HCT116 (cell line): ENCODE data around the gene CRIM1. TPM values are rescaled to one million over a fixed set of nuclear protein-coding genes. Genes with fewer than 3 reads are reported as not detected.

ENCODE experiments used
- ATAC-seq: fragments of 200-7000 bp; cut with Tn5 transposase; 2 replicates; pipeline ENCODE4 v1.9.1; 2020; ENCODE audit warnings: mild to moderate bottlenecking, moderate library complexity
- BruUV-seq: library from RNA; stranded (reverse); fragments of 400-500 nt; replicated peaks from 2 replicates; lab custom pipeline; 2021; lab: Mats Ljungman, UMichigan
- CTCF ChIA-PET: fragments of 300-600 bp; sonication (Branson Sonifier 250); formaldehyde crosslinking; loops from one replicate; lab custom pipeline; 2021; ENCODE audit warnings: antibody characterized with exemption; lab: Charles Lee
- POLR2A ChIA-PET: fragments of 300-600, 350-600 bp; sonication (Branson Sonifier 250); formaldehyde crosslinking; loops from one replicate; lab custom pipeline; 2021; ENCODE audit warnings: antibody characterized with exemption; lab: Charles Lee
- RAD21 ChIA-PET, 2 experiments: fragments of 300-600 bp; sonication (Branson Sonifier 250); formaldehyde crosslinking; loops; one replicate each; lab custom pipeline; 2023; ENCODE audit warnings: low total read pairs in 2 of 2; ENCODE audit not compliant: uncharacterized antibody in 2 of 2, unreplicated experiment in 2 of 2, low non-redundant PET in 1 of 2; lab: Charles Lee
- DNase-seq: peaks from one replicate; pipeline ENCODE4 v3.0.0-alpha.2; 2010; ENCODE audit warnings: low read depth, low spot score
- H2AFZ ChIP-seq: fragments of 200-600 bp; shearing (Covaris generic), sonication (generic); 2 replicates; pipeline ENCODE4 v1.6.1; 2017; ENCODE audit warnings: low read depth, mixed run types, mixed read lengths, antibody characterized with exemption, low read length; ENCODE audit not compliant: poor library complexity, severe bottlenecking
- H3K27ac ChIP-seq: 2 replicates; pipeline ENCODE4 v1.5.1; 2012; ENCODE audit warnings: low read depth, low read length
- H3K27me3 ChIP-seq: fragments of 200-600 bp; sonication (generic); 2 replicates; pipeline ENCODE4 v1.6.1; 2016; ENCODE audit warnings: mixed run types, low read length, mixed read lengths; ENCODE audit not compliant: insufficient read depth
- H3K36me3 ChIP-seq, 2 experiments: fragments of 200-500 bp in 1 of 2; fragments of 200-600 bp in 1 of 2; sonication (Bioruptor generic) in 1 of 2; sonication (generic) in 1 of 2; 2 replicates each; pipeline versions ENCODE4 v1.5.1 to v1.6.1; 2014 to 2016; ENCODE audit warnings: low read length in 2 of 2, inconsistent platforms in 1 of 2, mixed read lengths in 1 of 2, mixed run types in 1 of 2; ENCODE audit not compliant: insufficient read depth in 2 of 2, control insufficient read depth in 1 of 2
- H3K4me1 ChIP-seq, 2 experiments: fragments of 200-600 bp in 1 of 2; sonication (generic) in 1 of 2; 2 replicates each; pipeline versions ENCODE4 v1.5.1 to v1.6.1; 2012 to 2017; ENCODE audit warnings: low read length in 2 of 2, inconsistent platforms in 1 of 2, mild to moderate bottlenecking in 1 of 2, mixed read lengths in 1 of 2, mixed run types in 1 of 2, moderate library complexity in 1 of 2; ENCODE audit not compliant: insufficient read depth in 2 of 2, control insufficient read depth in 1 of 2
- H3K4me2 ChIP-seq: fragments of 200-600 bp; sonication (generic); 2 replicates; pipeline ENCODE4 v1.6.1; 2017; ENCODE audit warnings: mixed run types, low read length, mixed read lengths
- H3K4me3 ChIP-seq, 2 experiments: fragments of 200-600 bp in 1 of 2; sonication (generic) in 1 of 2; replicated peaks in 1 of 2; 2 replicates each; pipeline ENCODE4 v1.5.1; 2011 to 2016; ENCODE audit warnings: low read length in 2 of 2, control low read depth in 1 of 2, low read depth in 1 of 2, mild to moderate bottlenecking in 1 of 2, mixed read lengths in 1 of 2, mixed run types in 1 of 2
- H3K79me2 ChIP-seq: fragments of 200-600 bp; sonication (generic); 2 replicates; pipeline ENCODE4 v1.6.1; 2017; ENCODE audit warnings: mild to moderate bottlenecking, mixed run types, low read length, moderate library complexity, mixed read lengths; ENCODE audit not compliant: insufficient read depth
- H3K9ac ChIP-seq: fragments of 200-600 bp; sonication (generic); 2 replicates; pipeline ENCODE4 v1.6.1; 2016; ENCODE audit warnings: low read length, mixed read lengths
- H3K9me2 ChIP-seq: fragments of 200-600 bp; sonication (generic), shearing (Covaris generic); 2 replicates; pipeline ENCODE4 v1.6.1; 2017; ENCODE audit warnings: mixed run types, mild to moderate bottlenecking, moderate library complexity; ENCODE audit not compliant: insufficient read depth
- H3K9me3 ChIP-seq, 2 experiments: fragments of 200-500 bp in 1 of 2; fragments of 200-600 bp in 1 of 2; sonication (Bioruptor generic) in 1 of 2; sonication (generic) in 1 of 2; 2 replicates each; pipeline ENCODE4 v1.6.1; 2014 to 2017; ENCODE audit warnings: low read length in 2 of 2, mixed read lengths in 2 of 2, inconsistent platforms in 1 of 2, low read depth in 1 of 2, mild to moderate bottlenecking in 1 of 2, mixed run types in 1 of 2, moderate library complexity in 1 of 2; ENCODE audit not compliant: control insufficient read depth in 1 of 2, insufficient read depth in 1 of 2
- H4K20me1 ChIP-seq: fragments of 200-600 bp; sonication (generic), shearing (Covaris generic); 2 replicates; pipeline ENCODE4 v1.6.1; 2017; ENCODE audit warnings: mixed run types, mild to moderate bottlenecking, moderate library complexity; ENCODE audit not compliant: insufficient read depth
- POLR2A ChIP-seq: IDR thresholded peaks from 2 replicates; pipeline ENCODE4 v1.7.0; 2011; ENCODE audit warnings: borderline replicate concordance; ENCODE audit not compliant: insufficient read depth, insufficient read length; ENCODE audit errors: extremely low read depth
- intact Hi-C: fragments of 100-400 bp; cut with micrococcal nuclease; formaldehyde crosslinking; loops from 2 replicates; pipeline ENCODE4 v1.10.0; 2022
- total RNA-seq: library from RNA; stranded (reverse); gene quantifications from one replicate; pipeline ENCODE4 v1.2.1, GENCODE V29; 2021; ENCODE audit not compliant: unreplicated experiment
- TF ChIP-seq, protein P1 (sequence below), 3 experiments: fragments of 200-600 bp in 1 of 3; sonication (generic) in 1 of 3; IDR thresholded peaks in 2 of 3; conservative IDR thresholded peaks in 1 of 3; 2 replicates each; pipeline ENCODE4 v1.5.1; 2012 to 2017; ENCODE audit warnings: low read depth in 2 of 3, low read length in 2 of 3, antibody characterized with exemption in 1 of 3, borderline replicate concordance in 1 of 3, control low read depth in 1 of 3, mild to moderate bottlenecking in 1 of 3, mixed read lengths in 1 of 3, mixed run types in 1 of 3, moderate library complexity in 1 of 3; ENCODE audit not compliant: insufficient read depth in 1 of 3

CRIM1 gene
- total RNA-seq, 1 experiment from 2014 or later = 27.2 TPM

DNA sequence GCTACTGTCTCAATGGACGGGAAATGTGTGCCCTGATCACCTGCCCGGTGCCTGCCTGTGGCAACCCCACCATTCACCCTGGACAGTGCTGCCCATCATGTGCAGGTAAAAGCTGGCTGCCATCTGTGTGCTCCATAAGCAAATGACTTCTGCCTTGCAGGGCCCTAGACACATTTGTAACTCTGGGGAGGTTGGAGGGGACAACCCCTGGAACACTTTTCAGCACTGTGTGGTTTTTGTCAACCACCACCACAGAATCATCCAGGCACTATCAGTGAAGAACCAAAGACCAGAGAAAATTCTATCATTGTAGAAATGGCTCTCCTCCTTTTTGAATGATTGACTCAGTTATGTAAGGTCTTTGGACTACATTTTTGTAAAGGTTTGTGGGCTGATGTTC, 158.1 kb downstream of the CRIM1 start:
- no peaks in the 10 kb centered on the region for H3K4me1 ChIP-seq
- H3K36me3 ChIP-seq = peaks cover 0 to 21% of the 10 kb centered on the region in 2 experiments; a peak in 1 of 4 replicates
- H3K9ac ChIP-seq = no peak overlapping the region
- intact Hi-C loops = no loop called here
- RAD21 ChIA-PET = no interaction called here
- ATAC-seq = no peak
- H4K20me1 ChIP-seq = no peaks in the 10 kb centered on the region
- DNase-seq = no peak
- TF ChIP-seq, protein P1, sequence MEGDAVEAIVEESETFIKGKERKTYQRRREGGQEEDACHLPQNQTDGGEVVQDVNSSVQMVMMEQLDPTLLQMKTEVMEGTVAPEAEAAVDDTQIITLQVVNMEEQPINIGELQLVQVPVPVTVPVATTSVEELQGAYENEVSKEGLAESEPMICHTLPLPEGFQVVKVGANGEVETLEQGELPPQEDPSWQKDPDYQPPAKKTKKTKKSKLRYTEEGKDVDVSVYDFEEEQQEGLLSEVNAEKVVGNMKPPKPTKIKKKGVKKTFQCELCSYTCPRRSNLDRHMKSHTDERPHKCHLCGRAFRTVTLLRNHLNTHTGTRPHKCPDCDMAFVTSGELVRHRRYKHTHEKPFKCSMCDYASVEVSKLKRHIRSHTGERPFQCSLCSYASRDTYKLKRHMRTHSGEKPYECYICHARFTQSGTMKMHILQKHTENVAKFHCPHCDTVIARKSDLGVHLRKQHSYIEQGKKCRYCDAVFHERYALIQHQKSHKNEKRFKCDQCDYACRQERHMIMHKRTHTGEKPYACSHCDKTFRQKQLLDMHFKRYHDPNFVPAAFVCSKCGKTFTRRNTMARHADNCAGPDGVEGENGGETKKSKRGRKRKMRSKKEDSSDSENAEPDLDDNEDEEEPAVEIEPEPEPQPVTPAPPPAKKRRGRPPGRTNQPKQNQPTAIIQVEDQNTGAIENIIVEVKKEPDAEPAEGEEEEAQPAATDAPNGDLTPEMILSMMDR (IDR thresholded peaks at IDR 0.05 in 2 of 3, conservative IDR thresholded peaks at IDR 0.05 in 1 of 3; ENCODE audit: borderline replicate concordance in 1 of 3, insufficient read depth in 1 of 3, low read depth in 2 of 3, low read length in 2 of 3) = no peak
- no peaks in the 10 kb centered on the region for H3K9me3 ChIP-seq
- no peaks in the 10 kb centered on the region for H3K79me2 ChIP-seq
- POLR2A ChIA-PET = no interaction called here
- H3K4me2 ChIP-seq = no peak overlapping the region
- no TSS peak for BruUV-seq
- no peaks in the 10 kb centered on the region for H3K9me2 ChIP-seq
- no peak overlapping the region for H3K4me3 ChIP-seq
- no peak overlapping the region for H2AFZ ChIP-seq
- CTCF ChIA-PET = no interaction called here
- no peaks in the 10 kb centered on the region for H3K27me3 ChIP-seq
- H3K27ac ChIP-seq = no peak overlapping the region

DNA sequence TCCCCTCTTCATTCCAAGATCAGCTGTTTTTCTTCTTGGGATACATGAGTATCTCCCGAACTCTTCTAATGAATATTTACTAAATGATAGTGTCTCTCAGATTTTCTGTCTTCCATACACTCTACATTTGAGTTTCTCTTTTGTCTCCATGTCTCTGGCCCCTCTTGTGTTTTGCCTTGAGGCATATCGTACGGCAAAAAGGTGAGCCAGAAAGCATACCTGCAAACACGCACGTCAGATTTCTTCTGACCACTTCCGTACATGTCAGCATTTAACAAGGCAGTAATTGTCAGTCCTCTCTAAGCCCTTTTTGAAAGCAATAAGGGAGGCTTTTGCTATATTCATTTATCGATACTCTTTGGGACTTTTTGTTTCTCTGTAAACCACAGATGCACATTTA, 160.0 kb downstream of the CRIM1 start:
- no peak for DNase-seq
- BruUV-seq = no TSS peak
- CTCF ChIA-PET = no interaction called here

More for the DNA sequence above, 160.0 kb downstream of the CRIM1 start:
- intact Hi-C loops = no loop called here
- Histone ChIP-seq H3K4me1 (no peaks in the 10 kb centered on the region), H2AFZ (no peak overlapping the region), H3K4me2 (no peak overlapping the region), H4K20me1 (no peaks in the 10 kb centered on the region), H3K27me3 (no peaks in the 10 kb centered on the region)
- RAD21 ChIA-PET = no interaction called here
- ATAC-seq = no peak
- POLR2A ChIA-PET = no interaction called here
- no peak for TF ChIP-seq POLR2A
- TF ChIP-seq, all 23 proteins: peak for 0
- Histone ChIP-seq H3K4me3 (no peak overlapping the region), H3K27ac (no peak overlapping the region), H3K9me3 (no peaks in the 10 kb centered on the region), H3K9ac (no peak overlapping the region), H3K36me3 (peaks cover 0 to 21% of the 10 kb centered on the region in 2 experiments; a peak in 1 of 4 replicates), H3K9me2 (no peaks in the 10 kb centered on the region), H3K79me2 (no peaks in the 10 kb centered on the region)
